NCI-H1105 (cell line): ENCODE data around the gene OPRM1.
A peak's percentile ranks its signal among the peaks of the same experiment; 100 is the strongest.

Source experiments
- DNase-seq: peaks from one replicate; lab custom pipeline; 2025; lab: John Stamatoyannopoulos, UW

The OPRM1 gene

GRCh38 chr6:154241581-154241980, 202.5 kb downstream of the OPRM1 start:
- DNase-seq: no peak

GRCh38 chr6:154242617-154243357, 203.7 kb downstream of the OPRM1 start:
- no peak for DNase-seq

GRCh38 chr6:154243793-154244750, 205.0 kb downstream of the OPRM1 start:
- DNase-seq: no peak

DNA sequence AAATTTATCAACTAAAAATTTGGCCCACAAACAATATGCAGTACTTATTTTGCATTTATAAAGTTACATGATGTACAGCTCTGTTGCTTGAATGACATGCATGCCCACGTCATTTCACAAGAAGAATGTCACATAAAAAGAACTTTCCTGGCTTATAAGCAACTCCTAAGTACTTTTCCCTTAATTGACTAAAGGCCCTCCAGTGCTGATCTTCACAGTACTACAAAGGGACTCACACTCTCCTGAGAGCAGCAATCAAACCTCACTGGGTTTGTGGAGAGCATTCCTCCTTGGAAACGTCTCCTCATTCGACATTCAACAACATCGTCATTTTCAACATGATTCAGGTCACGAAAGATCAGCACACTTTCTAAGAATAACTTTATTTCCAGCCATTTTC, 206.5 kb downstream of the OPRM1 start:
- DNase-seq: no peak

- DNase-seq: no peak
Measured at GRCh38 chr6:154246723-154247118, 207.7 kb downstream of the OPRM1 start.

- peak; percentile 19 for DNase-seq
Measured at GRCh38 chr6:154247119-154247861, 208.2 kb downstream of the OPRM1 start.

GRCh38 chr6:154249499-154250298, 210.7 kb downstream of the OPRM1 start:
- no peak for DNase-seq

DNA sequence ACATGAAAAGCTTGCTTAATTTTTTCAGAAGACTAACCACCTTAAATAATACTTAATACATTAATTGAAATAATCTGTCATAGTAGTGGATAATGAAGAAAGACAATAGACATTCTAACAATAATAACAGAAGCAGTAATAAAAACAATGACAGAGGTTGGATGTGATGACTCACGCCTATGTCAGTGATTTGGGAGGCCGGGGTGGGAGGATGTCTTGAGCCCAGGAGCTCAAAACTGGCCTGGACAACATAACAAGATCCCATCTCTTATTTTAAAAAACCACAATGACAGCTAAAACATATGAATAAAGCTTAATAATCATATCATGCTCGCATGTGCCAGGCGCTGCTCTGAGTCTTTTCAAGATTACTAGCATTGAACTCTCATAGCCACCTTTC, 212.1 kb downstream of the OPRM1 start:
- DNase-seq: no peak

DNA sequence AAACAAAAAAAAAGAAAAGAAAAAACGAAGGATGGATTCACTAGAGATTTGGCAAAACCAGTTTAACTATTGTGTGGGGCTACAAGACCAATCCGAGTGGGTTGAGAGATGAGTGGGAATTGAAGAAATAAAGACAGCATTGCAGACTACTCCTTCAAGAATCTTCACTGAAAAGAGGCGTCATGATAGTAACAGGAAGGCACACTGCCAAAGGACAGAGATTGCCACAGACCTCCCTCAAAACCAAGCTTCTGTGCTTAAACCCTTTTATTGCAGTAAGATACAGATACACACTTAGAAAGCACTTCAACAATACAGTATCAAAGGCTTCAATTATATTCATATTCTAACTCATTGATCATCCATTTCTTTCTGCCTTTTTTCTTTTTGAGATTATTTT, 213.6 kb downstream of the OPRM1 start:
- DNase-seq: no peak

- no peak for DNase-seq
Measured at GRCh38 chr6:154257067-154257466, 218.0 kb downstream of the OPRM1 start.

- no peak for DNase-seq
Measured at GRCh38 chr6:154258064-154258757, 219.2 kb downstream of the OPRM1 start.

GRCh38 chr6:154261688-154262397, 222.8 kb downstream of the OPRM1 start:
- DNase-seq: no peak

GRCh38 chr6:154266560-154267099, 227.6 kb downstream of the OPRM1 start:
- no peak for DNase-seq

- DNase-seq: no peak
Measured at GRCh38 chr6:154267508-154268106, 228.6 kb downstream of the OPRM1 start.

- DNase-seq: no peak
Measured at GRCh38 chr6:154268486-154268885, 229.4 kb downstream of the OPRM1 start.

GRCh38 chr6:154274168-154274567, 235.1 kb downstream of the OPRM1 start:
- DNase-seq: no peak

- peak; percentile 30 for DNase-seq
Measured at GRCh38 chr6:154276810-154277628, 238.0 kb downstream of the OPRM1 start.

DNA sequence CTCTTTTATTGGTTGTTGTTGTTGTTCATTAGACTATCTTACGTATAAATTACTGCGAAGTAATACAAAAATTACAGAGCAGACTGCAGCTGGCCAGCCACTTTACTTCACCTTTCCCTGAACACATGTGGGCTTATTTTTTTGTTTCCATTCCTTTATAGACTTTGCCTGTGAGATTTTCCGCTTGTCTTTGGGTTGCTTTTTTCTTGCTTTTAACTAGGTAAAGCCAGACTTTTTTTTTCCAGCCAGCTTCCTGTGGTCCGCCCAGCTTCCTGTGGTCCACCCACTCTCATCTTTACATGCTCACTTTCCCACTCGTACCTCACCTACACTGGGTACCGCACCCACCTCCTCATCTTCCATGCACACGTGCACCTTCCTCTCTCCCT, 238.6 kb downstream of the OPRM1 start:
- DNase-seq: no peak

DNA sequence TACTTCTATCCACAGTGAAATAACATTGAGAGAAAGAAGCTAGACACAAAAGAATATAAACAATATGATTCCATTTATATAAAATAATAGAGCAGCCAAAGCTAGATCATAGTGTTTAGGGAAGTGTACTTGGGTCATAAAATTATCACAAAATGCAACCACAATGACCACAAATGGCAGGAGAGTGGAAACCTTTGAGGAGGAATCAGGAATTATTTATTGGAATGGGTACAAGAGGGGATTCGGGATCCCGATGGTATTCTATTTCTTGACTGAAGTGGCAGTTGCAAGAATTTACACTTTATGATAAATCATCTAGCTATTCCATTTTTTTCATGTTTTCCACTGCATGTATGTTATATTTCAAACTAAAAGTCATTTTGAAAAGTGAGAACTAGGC, 241.5 kb downstream of the OPRM1 start:
- no peak for DNase-seq
